GM18868 (cell line): Measurements from ENCODE around the gene HERC3.

Experiments used
- ATAC-seq: cut with Tn5 transposase; IDR thresholded peaks from one replicate; pipeline ENCODE4 v1.9.1; 2021; ENCODE audit warnings: mild to moderate bottlenecking, moderate library complexity; ENCODE audit not compliant: unreplicated experiment

HERC3 gene

GRCh38 chr4:88591787-88592599 lies at the start of gene HERC3:
TSS of gene HERC3 (plus strand) at chr4:88592480. CDS start at chr4:88605824, 13,344 bp downstream.
- peak; percentile 94 for ATAC-seq

- no peak for ATAC-seq
Observed at GRCh38 chr4:88549815-88550214, 42.5 kb upstream of the HERC3 start.

GRCh38 chr4:88567591-88567990 lies 24.7 kb upstream of the HERC3 start:
- ATAC-seq = no peak

- ATAC-seq = no peak
Observed at GRCh38 chr4:88570001-88570400, 22.3 kb upstream of the HERC3 start.

- ATAC-seq = no peak
Observed at GRCh38 chr4:88573276-88573980, 18.9 kb upstream of the HERC3 start.

GRCh38 chr4:88573995-88574394 lies 18.3 kb upstream of the HERC3 start:
- no peak for ATAC-seq

GRCh38 chr4:88575186-88575585 lies 17.1 kb upstream of the HERC3 start:
- no peak for ATAC-seq

GRCh38 chr4:88582493-88582892 lies 9.8 kb upstream of the HERC3 start:
- no peak for ATAC-seq

- ATAC-seq = no peak
Observed at GRCh38 chr4:88583631-88584470, 8.4 kb upstream of the HERC3 start.

- ATAC-seq = no peak
Observed at GRCh38 chr4:88584471-88584900, 7.8 kb upstream of the HERC3 start.

GRCh38 chr4:88585917-88586316 lies 6.4 kb upstream of the HERC3 start:
- ATAC-seq = no peak

- no peak for ATAC-seq
Observed at GRCh38 chr4:88587306-88587705, 5.0 kb upstream of the HERC3 start.

- peak; percentile 83 for ATAC-seq
Observed at GRCh38 chr4:88592600-88593448, 544 bp downstream of the HERC3 start.

GRCh38 chr4:88597970-88598660 lies 5.8 kb downstream of the HERC3 start:
- ATAC-seq = no peak

- no peak for ATAC-seq
Observed at GRCh38 chr4:88599298-88599697, 7.0 kb downstream of the HERC3 start.

- no peak for ATAC-seq
Observed at GRCh38 chr4:88599714-88600113, 7.4 kb downstream of the HERC3 start.

- ATAC-seq = no peak
Observed at GRCh38 chr4:88600176-88600838, 8.0 kb downstream of the HERC3 start.

GRCh38 chr4:88604978-88605678 lies 12.8 kb downstream of the HERC3 start:
- ATAC-seq = no peak

GRCh38 chr4:88605736-88606135 lies 13.5 kb downstream of the HERC3 start:
- no peak for ATAC-seq
